Measurements from ENCODE around the gene MYLK. TPM values are rescaled to one million over a fixed set of nuclear protein-coding genes. Genes with fewer than 3 reads are reported as not detected.

Gene MYLK
- total RNA-seq, 2 donors from 2014 or later = 1,187 to 1,887 TPM

DNA sequence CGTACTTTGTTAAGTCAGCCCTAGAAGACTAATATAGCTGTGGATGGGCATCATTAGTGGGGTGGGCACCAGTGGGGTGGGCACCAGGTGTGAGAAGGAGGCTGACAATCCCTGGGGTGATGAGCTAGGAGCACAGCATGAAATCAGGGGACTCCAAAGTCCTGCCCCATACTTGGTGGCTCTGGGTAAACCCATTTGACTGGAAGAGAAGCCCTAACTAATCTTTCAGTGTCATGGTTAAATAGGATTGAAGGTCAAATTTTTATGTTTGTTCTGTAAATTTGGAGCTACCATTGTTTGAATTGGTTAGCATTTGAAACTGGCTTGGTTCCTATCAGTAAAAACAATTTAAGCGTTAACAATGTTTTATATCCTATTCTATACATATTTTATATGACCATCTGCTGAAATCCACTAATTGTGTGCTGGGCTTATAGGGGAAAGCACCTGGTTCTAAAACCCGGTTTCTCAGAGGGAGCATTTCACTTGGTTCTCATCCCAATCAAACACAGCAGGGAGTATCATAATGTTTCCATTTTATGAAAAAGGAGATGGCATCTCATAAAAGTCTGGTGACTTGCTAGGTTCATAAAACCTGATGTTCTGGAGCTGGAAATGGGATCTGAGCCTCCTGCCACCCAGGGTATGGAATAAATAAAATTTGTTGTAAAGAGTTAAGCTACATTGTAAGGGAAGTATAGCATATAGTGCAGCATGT, 211.5 kb downstream of the MYLK start:
- intact Hi-C loops (cut with DNase I) = no loop called here
- DNase-seq (ENCODE audit: low spot score) = no peak

- no peak for DNase-seq (ENCODE audit: low spot score)
- intact Hi-C loops (cut with DNase I) = no loop called here
These were observed 213.4 kb downstream of the MYLK start for GRCh38 chr3:123670743-123671142.

DNA sequence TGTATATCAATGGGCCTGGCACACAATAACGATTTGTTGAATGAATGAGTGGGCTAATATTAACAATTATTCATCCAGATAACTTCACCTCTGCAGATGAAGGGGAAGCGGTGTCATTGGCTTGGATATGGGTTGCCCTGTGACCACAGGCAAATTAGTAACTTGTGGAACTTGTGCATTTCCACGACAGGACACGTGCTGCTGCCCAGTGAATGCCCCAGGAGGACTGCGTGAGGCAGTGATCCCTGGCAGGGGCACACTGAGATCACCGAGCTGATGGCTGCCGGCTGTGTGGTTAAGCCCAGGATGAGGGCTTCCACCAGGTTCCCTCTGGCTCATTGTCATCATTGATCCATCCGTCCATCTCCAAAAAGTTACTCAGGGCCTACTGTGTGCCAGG, 215.2 kb downstream of the MYLK start:
- DNase-seq (ENCODE audit: low spot score) = no peak
- intact Hi-C loops (cut with DNase I) = no loop called here

GRCh38 chr3:123667784-123668183, 216.3 kb downstream of the MYLK start:
- DNase-seq (ENCODE audit: low spot score) = no peak
- intact Hi-C loops (cut with DNase I) = no loop called here

- intact Hi-C loops (cut with DNase I) = no loop called here
- DNase-seq (ENCODE audit: low spot score) = no peak
These were observed 219.4 kb downstream of the MYLK start for GRCh38 chr3:123664753-123665152.

GRCh38 chr3:123663977-123664376, 220.2 kb downstream of the MYLK start:
- DNase-seq (ENCODE audit: low spot score) = no peak
- intact Hi-C loops (cut with DNase I) = no loop called here

DNA sequence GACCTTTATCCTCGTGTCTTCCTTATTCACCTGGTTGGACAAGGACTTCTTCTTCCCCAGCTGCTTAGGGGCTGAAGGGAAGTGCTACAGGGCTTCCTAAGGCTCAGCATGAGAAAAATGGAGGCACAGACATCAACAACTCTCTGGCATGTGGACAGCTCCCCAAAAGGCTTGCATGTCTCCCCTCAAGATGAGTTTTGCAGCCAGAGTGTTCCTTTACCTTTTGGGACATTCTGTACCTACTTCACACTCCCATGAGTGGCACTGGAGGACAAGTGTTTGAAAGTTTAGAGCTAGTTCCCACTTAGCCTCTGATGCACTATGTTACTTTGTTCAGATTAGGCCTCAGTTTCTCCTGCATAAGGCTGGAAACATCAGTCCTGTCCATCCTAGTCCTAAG, 222.2 kb downstream of the MYLK start:
- intact Hi-C loops (cut with DNase I) = no loop called here
- peak; percentile 7 for DNase-seq (ENCODE audit: low spot score)

DNA sequence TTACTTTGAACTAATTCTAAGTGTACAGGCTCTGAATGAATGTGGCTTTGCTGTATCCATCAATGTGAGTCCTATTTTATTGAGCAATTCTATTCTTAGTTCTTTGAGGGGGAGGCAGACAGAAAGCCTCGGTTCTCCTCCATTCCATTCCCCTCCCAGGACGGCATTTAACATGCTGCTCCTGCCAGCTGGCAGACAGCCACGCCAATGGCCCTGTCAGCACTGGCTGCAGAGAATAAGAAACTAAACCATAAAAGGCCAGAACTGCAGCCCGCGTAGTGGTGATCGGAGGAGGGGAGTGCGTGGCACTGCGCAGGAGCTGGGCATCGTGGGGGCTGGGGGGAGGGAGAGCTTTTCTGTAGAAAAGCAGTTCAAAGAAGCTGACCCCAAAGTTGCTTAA, 223.2 kb downstream of the MYLK start:
- intact Hi-C loops (cut with DNase I) = no loop called here
- peak; percentile 97 for DNase-seq (ENCODE audit: low spot score)

DNA sequence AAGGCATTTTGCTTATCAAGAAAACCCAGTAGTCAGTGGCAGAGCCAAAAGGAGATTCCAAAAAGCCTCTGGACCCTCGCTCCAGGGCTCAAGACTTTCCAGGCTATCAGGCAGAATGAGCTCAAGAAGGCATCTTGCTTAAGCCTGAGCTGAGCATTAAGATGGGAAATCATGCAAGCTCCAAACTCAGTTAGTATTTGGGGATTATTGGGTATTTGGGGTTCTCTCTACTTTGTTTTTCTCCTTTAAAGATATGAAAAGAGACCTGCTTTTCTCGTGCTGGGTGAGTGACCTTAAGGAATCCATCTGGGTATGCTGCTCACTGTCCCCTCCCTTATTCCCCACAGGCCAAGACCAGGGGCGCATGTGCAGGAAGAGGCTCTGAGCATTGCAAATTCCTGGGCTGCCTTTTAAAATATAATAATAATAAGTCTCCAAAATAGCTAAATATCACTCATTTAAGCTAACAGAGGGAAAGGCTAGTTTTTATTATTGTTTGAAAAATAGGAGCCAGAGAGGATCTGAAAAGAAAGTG, 223.9 kb downstream of the MYLK start:
- intact Hi-C loops (cut with DNase I) = no loop called here
- no peak for DNase-seq (ENCODE audit: low spot score)

GRCh38 chr3:123658852-123659206, 225.3 kb downstream of the MYLK start:
- intact Hi-C loops (cut with DNase I) = no loop called here
- no peak for DNase-seq (ENCODE audit: low spot score)

DNA sequence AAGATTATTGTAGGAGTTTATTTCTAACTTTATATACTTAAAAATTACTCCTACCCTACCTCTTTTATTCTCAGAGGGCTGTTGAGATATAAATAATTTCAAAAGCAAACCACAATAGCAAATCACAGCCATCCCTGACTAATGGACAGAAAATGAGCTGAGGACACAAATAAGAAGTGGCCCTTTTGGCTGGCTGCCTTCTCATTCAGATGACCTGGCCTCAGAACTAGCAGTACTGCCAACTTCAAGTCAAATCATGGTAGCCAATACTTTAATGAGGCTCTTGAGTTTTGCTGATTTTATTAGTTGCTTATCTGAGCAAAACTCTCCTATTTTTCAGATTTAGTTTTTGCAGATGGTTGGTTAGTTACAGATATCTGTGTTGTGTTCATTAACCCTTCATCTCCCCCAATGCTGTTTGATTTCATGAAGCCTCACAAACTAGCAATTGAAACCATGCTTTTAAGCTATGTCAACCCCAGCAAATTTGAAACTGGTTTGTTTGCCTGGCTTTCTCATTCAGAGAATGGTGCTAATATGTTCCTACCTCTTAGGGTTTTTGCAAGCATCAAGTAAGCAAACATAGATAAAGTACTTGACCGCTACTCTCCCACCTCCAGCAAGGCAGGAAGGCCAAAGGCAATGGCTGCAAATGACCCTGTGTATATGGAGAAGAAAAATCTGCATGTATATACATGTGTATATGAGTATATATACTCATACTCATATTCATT, 225.8 kb downstream of the MYLK start:
- DNase-seq (ENCODE audit: low spot score) = no peak
- intact Hi-C loops (cut with DNase I) = no loop called here

DNA sequence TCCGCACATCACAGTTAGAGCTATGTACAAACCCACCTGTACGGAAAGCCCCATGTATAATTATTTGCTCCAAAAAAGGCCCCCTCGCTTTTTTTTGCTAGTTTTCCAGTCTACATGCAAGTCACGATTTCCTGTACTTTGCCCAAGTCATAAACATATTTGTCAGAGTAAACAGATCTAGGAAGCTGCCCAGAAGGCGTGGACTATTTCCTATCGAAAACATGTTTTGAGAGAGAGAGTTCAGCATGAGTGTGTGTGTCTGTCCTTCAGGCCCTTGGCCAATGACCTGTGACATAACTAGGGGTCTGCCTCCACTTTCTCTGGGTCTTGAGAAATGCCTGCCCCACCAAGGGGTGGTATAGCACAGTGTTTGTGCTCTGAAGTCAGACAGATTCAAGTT, 226.6 kb downstream of the MYLK start:
- DNase-seq (ENCODE audit: low spot score) = no peak
- intact Hi-C loops (cut with DNase I) = no loop called here

- intact Hi-C loops (cut with DNase I) = no loop called here
These were observed 227.0 kb downstream of the MYLK start for GRCh38 chr3:123657111-123657510.

GRCh38 chr3:123656691-123657090, 227.4 kb downstream of the MYLK start:
- no peak for DNase-seq (ENCODE audit: low spot score)
- intact Hi-C loops (cut with DNase I) = no loop called here

More at GRCh38 chr3:123657111-123657510, 227.0 kb downstream of the MYLK start:
- no peak for DNase-seq (ENCODE audit: low spot score)

GRCh38 chr3:123656274-123656673, 227.9 kb downstream of the MYLK start:
- DNase-seq (ENCODE audit: low spot score) = no peak
- intact Hi-C loops (cut with DNase I) = no loop called here

DNA sequence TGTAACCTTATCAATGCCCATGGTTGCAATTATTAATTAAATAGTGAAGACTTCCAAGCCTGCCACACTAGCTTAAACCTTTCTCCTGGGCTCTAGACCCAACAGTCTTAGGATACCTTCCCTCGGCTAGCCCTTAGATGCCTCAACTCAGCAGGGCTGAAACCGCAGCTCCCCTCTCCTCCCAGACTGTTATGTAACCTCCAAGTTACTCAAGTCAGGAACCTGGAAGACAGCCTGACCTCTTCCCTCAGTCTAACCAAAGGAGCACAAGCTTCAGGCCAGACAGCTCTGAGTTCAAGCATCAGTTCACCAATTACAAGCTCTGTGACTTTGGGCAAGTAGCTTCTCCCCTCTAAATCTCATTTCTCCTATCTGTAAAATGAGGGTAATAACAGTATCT, 228.7 kb downstream of the MYLK start:
- intact Hi-C loops (cut with DNase I) = no loop called here
- DNase-seq (ENCODE audit: low spot score) = peak; percentile 48

DNA sequence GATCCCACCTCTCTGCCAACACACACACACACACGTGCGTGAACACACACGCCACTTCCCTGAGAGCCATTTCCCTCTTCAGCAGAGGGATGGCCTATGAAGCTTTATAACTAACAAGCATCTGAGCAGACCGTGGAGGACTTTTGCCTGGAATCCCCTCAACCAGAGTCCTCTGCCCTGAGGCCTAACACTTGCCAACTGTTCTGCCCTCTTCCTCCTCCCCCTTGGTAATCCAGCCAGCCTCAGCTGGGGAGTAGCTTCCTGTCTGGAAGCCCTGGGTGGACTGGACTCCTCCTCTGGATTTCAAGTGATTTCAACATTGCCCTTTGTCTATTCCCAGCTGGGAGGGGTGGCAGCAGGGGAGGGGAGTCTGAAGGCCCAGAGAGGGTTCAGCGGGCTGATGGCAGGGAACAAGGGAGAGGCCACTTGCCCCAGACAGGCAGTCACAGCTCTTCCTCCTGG, 230.9 kb downstream of the MYLK start:
- intact Hi-C loops (cut with DNase I) = loop anchor here in 1 of 2 donors (2.0 to 5.0 kb wide), 2 partner anchors 44 to 66 kb away; no protein-coding TSS in a partner anchor
- peak; percentile 91 for DNase-seq (ENCODE audit: low spot score)

DNA sequence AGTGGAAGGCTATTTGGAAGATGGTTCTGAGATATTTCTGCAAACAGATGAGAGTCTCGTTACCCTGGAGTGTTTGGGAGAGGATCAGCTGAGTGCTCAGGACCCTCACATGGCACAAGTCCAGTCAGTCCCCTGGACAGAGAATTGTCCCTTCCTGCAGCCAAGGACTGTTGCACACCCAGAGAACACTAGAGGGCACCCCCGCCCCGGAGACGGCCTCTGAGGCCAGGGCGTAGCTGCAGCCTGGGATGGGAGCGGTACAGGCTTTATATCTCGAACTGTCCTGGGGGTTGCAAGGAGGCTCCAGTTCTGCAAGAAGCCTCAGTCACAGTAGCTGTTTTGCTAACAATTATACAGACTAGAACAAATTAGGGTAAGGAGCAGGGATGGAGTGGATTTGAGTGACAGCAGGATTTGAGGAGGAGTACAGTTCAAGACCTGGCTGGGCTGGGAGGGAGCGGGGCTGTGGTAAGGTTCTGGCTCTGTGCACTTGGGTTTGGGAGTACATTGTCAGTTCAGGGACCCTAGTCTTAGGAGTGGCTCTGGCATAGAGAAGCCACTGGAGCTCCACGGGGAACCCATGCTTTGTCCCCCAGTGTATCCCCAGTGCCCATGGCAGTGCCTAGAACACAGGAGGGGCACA, 231.7 kb downstream of the MYLK start:
- DNase-seq (ENCODE audit: low spot score) = peak; percentile 93
- intact Hi-C loops (cut with DNase I) = loop anchor here in 1 of 2 donors (2.0 to 5.0 kb wide), 2 partner anchors 45 to 66 kb away; no protein-coding TSS in a partner anchor

DNA sequence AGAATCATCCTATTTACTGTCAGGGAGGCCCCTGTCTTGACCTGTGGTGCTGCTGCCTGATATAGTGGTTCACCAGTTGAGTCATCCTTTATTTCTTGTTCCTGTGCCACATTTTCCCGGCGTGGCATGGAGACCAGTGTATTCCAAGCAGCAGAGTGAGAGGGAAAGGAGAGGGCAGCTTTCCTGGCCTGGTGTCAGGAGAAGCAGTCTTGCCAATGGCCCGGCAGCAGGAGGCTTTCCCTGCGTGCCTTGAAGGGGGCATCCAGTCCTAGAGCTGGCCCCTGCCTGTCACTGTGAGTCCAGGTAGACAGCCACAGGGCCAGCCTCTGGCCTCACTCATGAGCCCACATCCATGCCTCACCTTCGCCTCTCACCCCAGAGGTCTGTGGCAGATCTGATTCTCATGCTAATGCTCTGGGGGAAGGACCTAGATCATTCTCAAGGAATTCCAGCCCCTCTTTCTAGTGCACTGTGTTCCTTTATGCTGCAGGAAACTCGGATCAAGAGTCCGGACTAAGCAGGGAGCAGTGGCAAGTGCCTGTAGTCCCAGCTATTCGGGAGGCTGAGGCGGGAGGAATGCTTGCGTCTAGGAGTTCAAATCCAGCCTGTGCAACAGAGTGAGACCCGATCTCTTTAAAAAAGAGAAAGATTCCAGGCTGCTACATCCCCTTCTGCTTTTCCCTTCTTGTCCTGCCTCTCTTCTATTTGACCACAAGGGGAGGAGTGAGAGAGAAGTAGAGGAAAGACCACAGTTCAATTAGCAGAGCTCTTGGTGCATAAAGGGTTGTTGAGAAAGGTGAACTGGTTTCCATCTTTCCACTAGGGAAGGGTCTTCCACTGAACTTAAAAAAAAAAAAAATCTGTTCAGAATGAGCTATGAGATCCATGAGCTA, 232.4 kb downstream of the MYLK start:
- intact Hi-C loops (cut with DNase I) = loop anchor here in 1 of 2 donors (2.0 to 5.0 kb wide), 2 partner anchors 46 to 67 kb away; no protein-coding TSS in a partner anchor
- DNase-seq (ENCODE audit: low spot score) = peak; percentile 55
